K562 (cell line): ENCODE results near the gene ANKS3.

Source experiments
- BHLHE40 ChIP-seq: IDR thresholded peaks from 2 replicates; pipeline ENCODE4 v1.6.1; 2011; ENCODE audit warnings: low read length, improper control_type of control experiment
- JUN ChIP-seq, 2 experiments: sonication (generic) in 1 of 2; formaldehyde crosslinking in 1 of 2; IDR thresholded peaks; 2 replicates each; pipeline versions ENCODE4 v1.6.1 to v1.8.0; 2012 to 2022; ENCODE audit warnings: borderline replicate concordance in 2 of 2, mild to moderate bottlenecking in 2 of 2, improper control_type of control experiment in 1 of 2, low read depth in 1 of 2, low read length in 1 of 2, missing genetic modification reagents in 1 of 2
- TAF1 ChIP-seq: IDR thresholded peaks from 2 replicates; pipeline ENCODE4 v1.6.1; 2011; ENCODE audit warnings: mild to moderate bottlenecking, low read length, moderate library complexity; ENCODE audit not compliant: insufficient read depth, control insufficient read depth, severe bottlenecking; ENCODE audit errors: extremely low read depth
- TEAD2 ChIP-seq: fragments of 450-650 bp; IDR thresholded peaks from 2 replicates; pipeline ENCODE4 v1.6.1; 2016; ENCODE audit warnings: missing genetic modification characterization, control low read depth, missing compliant biosample characterization
- ZNF780A ChIP-seq: fragments of 250-450 bp; sonication (Bioruptor Pico); IDR thresholded peaks from 2 replicates; pipeline ENCODE4 v1.5.0; 2021; ENCODE audit warnings: mild to moderate bottlenecking
- TF ChIP-seq, protein P1 (sequence below): fragments of 450-650 bp; IDR thresholded peaks from 2 replicates; pipeline ENCODE4 v1.6.1; 2016; ENCODE audit warnings: low read depth

DNA sequence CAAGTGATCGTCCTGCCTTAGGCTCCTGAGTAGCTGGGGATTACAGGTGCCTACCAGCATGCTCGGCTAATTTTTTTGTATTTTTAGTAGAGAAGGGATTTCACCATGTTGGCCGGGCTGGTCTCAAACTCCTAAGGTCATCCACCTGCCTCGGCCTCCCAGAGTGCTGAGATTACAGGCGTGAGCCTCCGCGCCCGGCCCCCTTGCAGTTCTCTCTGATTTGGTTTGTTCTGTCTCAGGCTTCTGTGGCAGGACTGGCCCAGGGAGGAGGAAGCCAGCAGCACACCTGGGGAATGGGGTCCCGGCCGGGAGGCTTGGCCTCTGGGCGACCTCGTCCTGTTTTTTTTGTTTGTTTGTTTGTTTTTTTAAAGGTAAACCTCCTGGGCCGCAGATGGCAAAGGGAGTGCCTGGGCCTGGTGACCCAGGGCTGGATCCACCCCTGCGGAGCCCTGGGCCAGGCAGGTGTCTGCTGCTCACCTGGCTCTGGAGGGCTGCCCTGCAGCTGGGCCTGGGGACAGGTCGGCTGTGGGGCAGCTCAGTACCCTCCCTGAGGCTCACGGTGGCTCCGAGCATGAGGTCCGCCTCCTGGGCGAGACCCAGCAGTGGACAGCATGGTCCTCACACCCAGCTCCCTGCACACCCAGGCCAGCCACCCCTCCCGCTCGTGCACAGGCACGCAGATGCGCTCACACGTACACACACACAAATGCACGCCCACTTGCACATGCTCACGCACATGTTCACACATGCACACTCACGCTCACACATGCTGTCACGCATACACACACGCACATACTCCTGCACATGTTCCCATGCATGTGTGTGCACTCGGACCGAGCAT is 44.0 kb downstream of the ANKS3 start:
- TF ChIP-seq TEAD2 (tag), result no peak
- TF ChIP-seq JUN (IDR thresholded peaks at IDR 0.05; ENCODE audit: borderline replicate concordance, low read depth, low read length), result no peak
- TF ChIP-seq JUN (CRISPR knock-in tag; IDR thresholded peaks at IDR 0.05; ENCODE audit: borderline replicate concordance), result no peak
- TF ChIP-seq TAF1, result no peak
- no peak for TF ChIP-seq BHLHE40
- no peak for TF ChIP-seq ZNF780A (CRISPR knock-in tag)
- TF ChIP-seq, protein P1, sequence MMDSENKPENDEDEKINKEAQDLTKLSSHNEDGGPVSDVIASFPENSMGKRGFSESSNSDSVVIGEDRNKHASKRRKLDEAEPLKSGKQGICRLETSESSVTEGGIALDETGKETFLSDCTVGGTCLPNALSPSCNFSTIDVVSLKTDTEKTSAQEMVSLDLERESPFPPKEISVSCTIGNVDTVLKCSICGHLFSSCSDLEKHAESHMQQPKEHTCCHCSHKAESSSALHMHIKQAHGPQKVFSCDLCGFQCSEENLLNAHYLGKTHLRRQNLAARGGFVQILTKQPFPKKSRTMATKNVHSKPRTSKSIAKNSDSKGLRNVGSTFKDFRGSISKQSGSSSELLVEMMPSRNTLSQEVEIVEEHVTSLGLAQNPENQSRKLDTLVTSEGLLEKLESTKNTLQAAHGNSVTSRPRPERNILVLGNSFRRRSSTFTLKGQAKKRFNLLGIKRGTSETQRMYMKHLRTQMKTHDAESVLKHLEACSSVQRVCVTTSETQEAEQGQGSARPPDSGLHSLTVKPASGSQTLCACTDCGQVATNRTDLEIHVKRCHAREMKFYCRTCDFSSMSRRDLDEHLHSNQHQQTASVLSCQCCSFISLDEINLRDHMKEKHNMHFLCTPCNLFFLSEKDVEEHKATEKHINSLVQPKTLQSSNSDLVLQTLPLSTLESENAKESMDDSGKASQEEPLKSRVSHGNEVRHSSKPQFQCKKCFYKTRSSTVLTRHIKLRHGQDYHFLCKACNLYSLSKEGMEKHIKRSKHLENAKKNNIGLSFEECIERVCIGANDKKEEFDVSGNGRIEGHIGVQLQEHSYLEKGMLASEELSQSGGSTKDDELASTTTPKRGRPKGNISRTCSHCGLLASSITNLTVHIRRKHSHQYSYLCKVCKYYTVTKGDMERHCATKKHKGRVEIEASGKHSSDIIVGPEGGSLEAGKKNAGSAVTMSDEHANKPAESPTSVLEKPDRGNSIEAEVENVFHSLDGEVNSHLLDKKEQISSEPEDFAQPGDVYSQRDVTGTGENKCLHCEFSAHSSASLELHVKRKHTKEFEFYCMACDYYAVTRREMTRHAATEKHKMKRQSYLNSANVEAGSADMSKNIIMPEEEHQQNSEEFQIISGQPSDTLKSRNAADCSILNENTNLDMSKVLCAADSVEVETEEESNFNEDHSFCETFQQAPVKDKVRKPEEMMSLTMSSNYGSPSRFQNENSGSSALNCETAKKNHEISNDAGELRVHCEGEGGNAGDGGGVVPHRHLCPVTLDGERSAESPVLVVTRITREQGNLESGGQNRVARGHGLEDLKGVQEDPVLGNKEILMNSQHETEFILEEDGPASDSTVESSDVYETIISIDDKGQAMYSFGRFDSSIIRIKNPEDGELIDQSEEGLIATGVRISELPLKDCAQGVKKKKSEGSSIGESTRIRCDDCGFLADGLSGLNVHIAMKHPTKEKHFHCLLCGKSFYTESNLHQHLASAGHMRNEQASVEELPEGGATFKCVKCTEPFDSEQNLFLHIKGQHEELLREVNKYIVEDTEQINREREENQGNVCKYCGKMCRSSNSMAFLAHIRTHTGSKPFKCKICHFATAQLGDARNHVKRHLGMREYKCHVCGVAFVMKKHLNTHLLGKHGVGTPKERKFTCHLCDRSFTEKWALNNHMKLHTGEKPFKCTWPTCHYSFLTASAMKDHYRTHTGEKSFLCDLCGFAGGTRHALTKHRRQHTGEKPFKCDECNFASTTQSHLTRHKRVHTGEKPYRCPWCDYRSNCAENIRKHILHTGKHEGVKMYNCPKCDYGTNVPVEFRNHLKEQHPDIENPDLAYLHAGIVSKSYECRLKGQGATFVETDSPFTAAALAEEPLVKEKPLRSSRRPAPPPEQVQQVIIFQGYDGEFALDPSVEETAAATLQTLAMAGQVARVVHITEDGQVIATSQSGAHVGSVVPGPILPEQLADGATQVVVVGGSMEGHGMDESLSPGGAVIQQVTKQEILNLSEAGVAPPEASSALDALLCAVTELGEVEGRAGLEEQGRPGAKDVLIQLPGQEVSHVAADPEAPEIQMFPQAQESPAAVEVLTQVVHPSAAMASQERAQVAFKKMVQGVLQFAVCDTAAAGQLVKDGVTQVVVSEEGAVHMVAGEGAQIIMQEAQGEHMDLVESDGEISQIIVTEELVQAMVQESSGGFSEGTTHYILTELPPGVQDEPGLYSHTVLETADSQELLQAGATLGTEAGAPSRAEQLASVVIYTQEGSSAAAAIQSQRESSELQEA, result no peak
